Right lobe of liver (tissue), 6 donors: ENCODE data around the gene MDM2. TPM values are rescaled to one million over a fixed set of nuclear protein-coding genes. Genes with fewer than 3 reads are reported as not detected.

Experiments
- ATAC-seq, 4 donors: fragments of 200-7000 bp; cut with Tn5 transposase; one replicate each; pipeline ENCODE4 v1.9.1; 2020; ENCODE audit warnings: mild to moderate bottlenecking in 4 of 4, moderate library complexity in 4 of 4
- DNase-seq, 3 donors: peaks; one replicate each; pipeline ENCODE4 v3.0.0-alpha.2; 2020
- H3K27ac ChIP-seq, 3 donors: fragments of 200-600 bp; one replicate each; pipeline ENCODE4 v1.8.0; 2022
- H3K27me3 ChIP-seq, 2 donors: fragments of 200-600 bp; one replicate each; pipeline ENCODE4 v1.8.0; 2022
- H3K36me3 ChIP-seq, 4 donors: fragments of 200-600 bp; sonication (generic) in 1 of 4; one replicate each; pipeline versions ENCODE4 v1.5.1 to v1.8.0; 2017 to 2022; ENCODE audit warnings: control low read depth in 1 of 4
- H3K4me1 ChIP-seq, 4 donors: fragments of 200-600 bp; sonication (generic) in 1 of 4; one replicate each; pipeline versions ENCODE4 v1.5.1 to v1.8.0; 2017 to 2022; ENCODE audit warnings: control low read depth in 1 of 4
- H3K4me3 ChIP-seq, 3 donors: fragments of 200-600 bp; one replicate each; pipeline ENCODE4 v1.8.0; 2022
- H3K9me3 ChIP-seq, 4 donors: fragments of 200-600 bp; sonication (generic) in 1 of 4; one replicate each; pipeline versions ENCODE4 v1.5.1 to v1.8.0; 2017 to 2022; ENCODE audit warnings: control low read depth in 1 of 4
- CTCF ChIP-seq, 4 donors: fragments of 200-600 bp in 3 of 4; fragments of 450-650 bp in 1 of 4; IDR thresholded peaks; one replicate each; pipeline versions ENCODE4 v1.5.1 to v1.8.0; 2016 to 2022; ENCODE audit warnings: antibody characterized with exemption in 4 of 4, mild to moderate bottlenecking in 2 of 4
- POLR2A ChIP-seq: fragments of 450-650 bp; IDR thresholded peaks from one replicate; pipeline ENCODE4 v1.6.1; 2017; ENCODE audit warnings: antibody characterized with exemption, mild to moderate bottlenecking
- WGBS: methylation state at CpG from one replicate; pipeline ENCODE4 v1.1.6; 2018; ENCODE audit warnings: low coverage, low lambda C conversion rate; ENCODE audit not compliant: insufficient coverage; ENCODE audit errors: missing lambda C conversion rate; 5-methylcytosine and 5-hydroxymethylcytosine counted together
- intact Hi-C, 2 donors: fragments of 100-400 bp; cut with DNase I; formaldehyde crosslinking; loops; one replicate each; pipeline versions ENCODE4 v1.11.2 to v1.14.1; 2022
- total RNA-seq, 6 experiments: library from RNA; depleted of rRNA in 2 of 6; stranded (reverse); fragments of >200 nt in 2 of 6; fragmentation: NEBNext Ultra II Directional in 3 of 6; extraction: Animal tissue kit (Norgen Biotek cat#: 25700) in 3 of 6; gene quantifications; one replicate each; pipeline versions ENCODE4 v1.1.0 to v1.2.4, GENCODE V29; 2016 to 2023
- donor health status: DM: no; HTN: yes; CAD: no.
- donor health status: DM: no; HTN: no; CAD: no.
- donor health status: DM: no; HTN: no; CAD: no.
- donor health status: DM: no; HTN: yes; CAD: no.
- donor health status: DM: no; HTN: yes; CAD: no.

Gene MDM2
- total RNA-seq, 6 experiments from 2014 or later = 56.9 to 74.3 (median 64.0) TPM

GRCh38 chr12:68761901-68762630, 45.9 kb upstream of the MDM2 start:
- Histone ChIP-seq H3K27ac (no peak overlapping the region), H3K4me3 (no peak overlapping the region), H3K4me1 (no peaks in the 10 kb centered on the region), H3K27me3 (no peaks in the 10 kb centered on the region), H3K36me3 (peaks cover 0 to 10% (median 0%) of the 10 kb centered on the region in 4 donors), H3K9me3 (no peaks in the 10 kb centered on the region)
- TF ChIP-seq POLR2A = no peak
- TF ChIP-seq CTCF (IDR thresholded peaks at IDR 0.05) = no peak
- intact Hi-C loops = no loop called here
- DNase-seq = no peak
- peak in 3 of 4 donors; percentile 26 to 39 (median 30) for ATAC-seq
- 83% methylated on average over 8 of the region's 8 CpGs for WGBS

- intact Hi-C loops = no loop called here
- WGBS = 86% methylated on average over 1 of the region's 3 CpGs
- DNase-seq (no peak), ATAC-seq (no peak)
- no peaks in the 10 kb centered on the region for H3K4me1 ChIP-seq
- no peak overlapping the region for H3K4me3 ChIP-seq
- H3K9me3 ChIP-seq = no peaks in the 10 kb centered on the region
- H3K36me3 ChIP-seq = peaks cover 0 to 11% (median 0%) of the 10 kb centered on the region in 4 donors
- H3K27ac ChIP-seq = no peak overlapping the region
- H3K27me3 ChIP-seq = no peaks in the 10 kb centered on the region
- no peak for TF ChIP-seq POLR2A
- no peak for TF ChIP-seq CTCF (IDR thresholded peaks at IDR 0.05)
These were observed 45.3 kb upstream of the MDM2 start for GRCh38 chr12:68762691-68763090.

GRCh38 chr12:68765696-68766095, 42.3 kb upstream of the MDM2 start:
- H3K27ac ChIP-seq = no peak overlapping the region
- no peak overlapping the region for H3K4me3 ChIP-seq
- ATAC-seq (no peak), DNase-seq (no peak)
- no peaks in the 10 kb centered on the region for H3K9me3 ChIP-seq
- WGBS = 86% methylated on average over 1 of the region's 1 CpG
- no peaks in the 10 kb centered on the region for H3K27me3 ChIP-seq
- peaks cover 0 to 6% (median 0%) of the 10 kb centered on the region in 4 donors for H3K36me3 ChIP-seq
- intact Hi-C loops = no loop called here
- no peak for TF ChIP-seq CTCF (IDR thresholded peaks at IDR 0.05)
- TF ChIP-seq POLR2A = no peak
- H3K4me1 ChIP-seq = no peaks in the 10 kb centered on the region

GRCh38 chr12:68766646-68767045, 41.3 kb upstream of the MDM2 start:
- no peaks in the 10 kb centered on the region for H3K4me1 ChIP-seq
- DNase-seq (no peak), ATAC-seq (no peak)
- 90% methylated on average over 1 of the region's 2 CpGs for WGBS
- H3K4me3 ChIP-seq = no peak overlapping the region
- H3K9me3 ChIP-seq = no peaks in the 10 kb centered on the region
- peaks cover 0 to 6% (median 0%) of the 10 kb centered on the region in 4 donors for H3K36me3 ChIP-seq
- intact Hi-C loops = no loop called here
- no peak overlapping the region for H3K27ac ChIP-seq
- no peak for TF ChIP-seq POLR2A
- no peak for TF ChIP-seq CTCF (IDR thresholded peaks at IDR 0.05)
- no peaks in the 10 kb centered on the region for H3K27me3 ChIP-seq
